Keratinocyte (primary cell): Measurements from ENCODE around the gene C20orf204. TPM values are rescaled to one million over a fixed set of nuclear protein-coding genes. Genes with fewer than 3 reads are reported as not detected.

Experiments used
- DNase-seq: peaks from one replicate; pipeline ENCODE4 v3.0.0-alpha.2; 2011; ENCODE audit warnings: low read depth, missing footprints, low spot score
- FAIRE-seq: peaks from 2 replicates; lab custom pipeline; 2011; peaks lifted over from hg19 to GRCh38; lab: Jason Lieb, UNC
- H2AFZ ChIP-seq: 2 replicates; pipeline ENCODE4 v1.6.0; 2012; ENCODE audit warnings: low read length, control low read depth, inconsistent platforms; ENCODE audit not compliant: control insufficient read depth
- H3K27ac ChIP-seq: 2 replicates; pipeline ENCODE4 v1.5.1; 2011; ENCODE audit warnings: low read length; ENCODE audit not compliant: control insufficient read depth, insufficient read depth
- H3K27me3 ChIP-seq: 3 replicates; pipeline ENCODE4 v1.6.0; 2011; ENCODE audit warnings: low read length; ENCODE audit not compliant: control insufficient read depth, insufficient read depth; ENCODE audit errors: extremely low read depth
- H3K36me3 ChIP-seq, 2 experiments: 2 replicates in 1 of 2; 3 replicates in 1 of 2; pipeline ENCODE4 v1.5.1; 2011; ENCODE audit warnings: low read length in 2 of 2, mild to moderate bottlenecking in 1 of 2; ENCODE audit not compliant: control insufficient read depth in 2 of 2, insufficient read depth in 2 of 2; ENCODE audit errors: extremely low read depth in 1 of 2
- H3K4me1 ChIP-seq: 3 replicates; pipeline ENCODE4 v1.5.1; 2011; ENCODE audit warnings: low read length; ENCODE audit not compliant: control insufficient read depth, insufficient read depth; ENCODE audit errors: extremely low read depth
- H3K4me2 ChIP-seq: 3 replicates; pipeline ENCODE4 v1.6.0; 2011; ENCODE audit warnings: low read depth, low read length; ENCODE audit not compliant: control insufficient read depth, insufficient read depth; ENCODE audit errors: extremely low read depth
- H3K4me3 ChIP-seq, 3 experiments: fragments of 200-600 bp in 1 of 3; sonication (generic) in 1 of 3; 2 replicates in 2 of 3; 3 replicates in 1 of 3; pipeline ENCODE4 v1.5.1; 2011 to 2016; ENCODE audit warnings: low read length in 3 of 3, mild to moderate bottlenecking in 3 of 3, control low read depth in 2 of 3, inconsistent platforms in 1 of 3, low read depth in 1 of 3, mixed read lengths in 1 of 3, mixed run types in 1 of 3, moderate library complexity in 1 of 3; ENCODE audit not compliant: control insufficient read depth in 2 of 3, insufficient read depth in 2 of 3; ENCODE audit errors: extremely low read depth in 1 of 3
- H3K79me2 ChIP-seq: 2 replicates; pipeline ENCODE4 v1.6.0; 2012; ENCODE audit warnings: low read length; ENCODE audit not compliant: control insufficient read depth, insufficient read depth
- H3K9ac ChIP-seq: 3 replicates; pipeline ENCODE4 v1.6.0; 2011; ENCODE audit warnings: low read length; ENCODE audit not compliant: control insufficient read depth, insufficient read depth; ENCODE audit errors: extremely low read depth
- H3K9me1 ChIP-seq: 3 replicates; pipeline ENCODE4 v1.6.0; 2011; ENCODE audit warnings: low read length; ENCODE audit not compliant: control insufficient read depth, insufficient read depth; ENCODE audit errors: extremely low read depth
- H3K9me3 ChIP-seq: 2 replicates; pipeline ENCODE4 v1.5.1; 2012; ENCODE audit warnings: low read depth, low read length; ENCODE audit not compliant: control insufficient read depth
- H4K20me1 ChIP-seq: 3 replicates; pipeline ENCODE4 v1.6.0; 2011; ENCODE audit warnings: low read length; ENCODE audit not compliant: control insufficient read depth, insufficient read depth; ENCODE audit errors: extremely low read depth
- CTCF ChIP-seq, 3 experiments: IDR thresholded peaks in 1 of 3; conservative IDR thresholded peaks in 1 of 3; optimal IDR thresholded peaks in 1 of 3; 2 replicates in 2 of 3; 3 replicates in 1 of 3; pipeline versions ENCODE3 to v1.5.1; 2011; ENCODE audit warnings: low read length in 3 of 3, mild to moderate bottlenecking in 3 of 3, moderate library complexity in 2 of 3, control low read depth in 1 of 3, inconsistent platforms in 1 of 3; ENCODE audit not compliant: insufficient read depth in 2 of 3; ENCODE audit errors: extremely low read depth in 1 of 3
- EZH2 ChIP-seq: IDR thresholded peaks from one replicate; pipeline ENCODE4 v1.6.1; 2012; ENCODE audit warnings: inconsistent platforms, mild to moderate bottlenecking, low read length, moderate library complexity
- dilution Hi-C: fragments of 300-500 bp; cut with MboI; formaldehyde crosslinking; loops from one replicate; pipeline ENCODE4 v1.7.0; 2020; ENCODE audit warnings: low sequenced_read_pairs; ENCODE audit not compliant: extremely low pct_ligation_motif_present
- polyA minus RNA-seq, 3 experiments: library from RNA; depleted of rRNA, polyadenylated mRNA; stranded (reverse); fragments of >200 nt; gene quantifications; 1 replicate in 1 of 3; 2 replicates in 1 of 3; 3 replicates in 1 of 3; pipeline ENCODE4 v1.2.3, GENCODE V29; 2011
- polyA plus RNA-seq, 5 experiments: library from polyadenylated mRNA; depleted of rRNA in 3 of 5; stranded (reverse) in 3 of 5; stranded (forward) in 1 of 5; unstranded in 1 of 5; fragments of >200 nt; gene quantifications; 1 replicate in 1 of 5; 2 replicates in 3 of 5; 3 replicates in 1 of 5; pipeline versions ENCODE4 v1.2.1 to v1.2.3, GENCODE V29; 2011 to 2012; ENCODE audit warnings: missing spikeins in 2 of 5, low read depth in 1 of 5, low replicate concordance in 1 of 5

Gene C20orf204
- polyA plus RNA-seq: 0.06 to 0.08 TPM (median 0.06 TPM) in 3 replicates
- polyA plus RNA-seq (2011; ENCODE audit: low read depth): not detected
- polyA plus RNA-seq (2011; cell fraction: cytosol; rRNA removed): not detected in 2 replicates
- 0.45 and 0.65 TPM in 2 replicates for polyA plus RNA-seq (2011; cell fraction: nucleus; rRNA removed)
- polyA plus RNA-seq (2012; ENCODE audit: low replicate concordance): 0.34 TPM in 1 of 2 replicates, not detected in the other
- polyA minus RNA-seq: 0.33 to 0.58 TPM (median 0.56 TPM) in 3 replicates
- polyA minus RNA-seq (2011; cell fraction: cytosol; rRNA and poly(A)+ RNA removed): not detected
- polyA minus RNA-seq (2011; cell fraction: nucleus; rRNA and poly(A)+ RNA removed): 0.93 and 0.95 TPM in 2 replicates

GRCh38 chr20:64035933-64036345 is at the start of gene C20orf204:
Gene C20orf204 (plus strand): TSS chr20:64036182. CDS start chr20:64036324, 142 bp downstream.
- FAIRE-seq (no peak), DNase-seq (no peak)
- no peak within 1 kb of the TSS for H3K9ac ChIP-seq
- peaks cover 0 to 13% of the 10 kb centered on the region in 2 experiments for H3K36me3 ChIP-seq
- H3K27me3 ChIP-seq: peaks cover 19% of the 10 kb centered on the region
- no peak within 1 kb of the TSS for H3K4me3 ChIP-seq
- TF ChIP-seq EZH2 (no peak), CTCF (optimal IDR thresholded peaks at IDR 0.05 in 1 of 3, IDR thresholded peaks at IDR 0.05 in 1 of 3, conservative IDR thresholded peaks at IDR 0.05 in 1 of 3; ENCODE audit: extremely low read depth in 1 of 3, insufficient read depth in 2 of 3, low read length in 3 of 3) (no peak)
- H4K20me1 ChIP-seq: no peaks in the 10 kb centered on the region
- no peaks in the 10 kb centered on the region for H3K9me1 ChIP-seq
- no peaks in the 10 kb centered on the region for H3K79me2 ChIP-seq
- H3K4me1 ChIP-seq: peaks cover 5% of the 10 kb centered on the region
- dilution Hi-C loops: no loop called here
- H3K9me3 ChIP-seq: no peaks in the 10 kb centered on the region
- no peak within 1 kb of the TSS for H3K27ac ChIP-seq
- no peak within 1 kb of the TSS for H2AFZ ChIP-seq
- no peak within 1 kb of the TSS for H3K4me2 ChIP-seq

DNA sequence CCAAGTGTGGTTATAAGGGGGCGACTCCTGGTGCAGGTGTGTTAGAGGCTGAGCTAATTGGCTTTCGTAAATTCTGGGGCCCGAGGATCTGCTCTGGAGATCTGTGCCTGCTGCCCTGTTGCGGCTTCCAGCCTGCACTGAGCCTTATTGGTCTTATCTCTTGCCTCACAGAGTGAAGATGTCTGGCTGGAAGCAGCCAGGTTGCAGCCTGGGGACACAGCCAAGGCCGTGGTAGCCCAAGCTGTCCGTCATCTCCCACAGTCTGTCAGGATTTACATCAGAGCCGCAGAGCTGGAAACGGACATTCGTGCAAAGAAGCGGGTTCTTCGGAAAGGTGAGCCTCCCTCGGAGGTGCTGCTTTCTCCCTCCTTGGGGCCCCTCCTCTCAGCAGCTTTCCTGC is 35.1 kb upstream of the C20orf204 start:
- Histone ChIP-seq H3K9ac (no peak overlapping the region), H3K27me3 (no peaks in the 10 kb centered on the region), H3K9me1 (no peaks in the 10 kb centered on the region), H2AFZ (no peak overlapping the region), H4K20me1 (no peaks in the 10 kb centered on the region), H3K4me3 (no peak overlapping the region), H3K27ac (no peak overlapping the region), H3K36me3 (peaks cover 38 to 40% of the 10 kb centered on the region in 2 experiments), H3K79me2 (no peaks in the 10 kb centered on the region), H3K4me1 (no peaks in the 10 kb centered on the region), H3K9me3 (no peaks in the 10 kb centered on the region), H3K4me2 (no peak overlapping the region)
- FAIRE-seq (no peak), DNase-seq (no peak)
- dilution Hi-C loops: no loop called here
- TF ChIP-seq EZH2 (no peak), CTCF (optimal IDR thresholded peaks at IDR 0.05 in 1 of 3, IDR thresholded peaks at IDR 0.05 in 1 of 3, conservative IDR thresholded peaks at IDR 0.05 in 1 of 3; ENCODE audit: extremely low read depth in 1 of 3, insufficient read depth in 2 of 3, low read length in 3 of 3) (no peak)
